Measurements from ENCODE around the gene RYR2.

- TF ChIP-seq EZH2 (IDR thresholded peaks at IDR 0.05; ENCODE audit: borderline replicate concordance, low read length) = no peak
- TF ChIP-seq CTCF (IDR thresholded peaks at IDR 0.05; ENCODE audit: low read length) = no peak
These were observed 155.8 kb downstream of the RYR2 start for GRCh38 chr1:237197470-237198425.
